Smooth muscle cell (in vitro differentiated cells): ENCODE data around the gene CREB3L2. TPM values are rescaled to one million over a fixed set of nuclear protein-coding genes. Genes with fewer than 3 reads are reported as not detected.

Source experiments
- DNase-seq: peaks from one replicate; lab custom pipeline; 2025; ENCODE audit not compliant: unreplicated experiment; lab: John Stamatoyannopoulos, UW
- H2AFZ ChIP-seq: fragments of 200-600 bp; sonication (generic); 2 replicates; pipeline ENCODE4 v1.6.0; 2016; ENCODE audit warnings: antibody characterized with exemption, low read depth, mild to moderate bottlenecking
- H3F3A ChIP-seq: fragments of 200-600 bp; sonication (generic); 2 replicates; pipeline ENCODE4 v1.6.0; 2017; ENCODE audit warnings: antibody characterized with exemption, low read depth
- H3K27ac ChIP-seq: fragments of 200-600 bp; sonication (generic); 2 replicates; pipeline ENCODE4 v1.5.1; 2016; ENCODE audit warnings: low read depth, mild to moderate bottlenecking
- H3K27me3 ChIP-seq: fragments of 200-600 bp; sonication (generic); 2 replicates; pipeline ENCODE4 v1.6.1; 2016; ENCODE audit warnings: low read depth, mild to moderate bottlenecking
- H3K36me3 ChIP-seq: fragments of 200-600 bp; sonication (generic); 2 replicates; pipeline ENCODE4 v1.5.1; 2016; ENCODE audit warnings: low read depth
- H3K4me1 ChIP-seq: fragments of 200-600 bp; sonication (generic); 2 replicates; pipeline ENCODE4 v1.5.1; 2016; ENCODE audit warnings: low read depth
- H3K4me2 ChIP-seq: fragments of 200-600 bp; sonication (generic); 2 replicates; pipeline ENCODE4 v1.6.0; 2016; ENCODE audit warnings: mild to moderate bottlenecking
- H3K4me3 ChIP-seq: fragments of 200-600 bp; sonication (generic); 2 replicates; pipeline ENCODE4 v1.5.1; 2016; ENCODE audit warnings: mild to moderate bottlenecking
- H3K79me2 ChIP-seq: fragments of 200-600 bp; sonication (generic); 2 replicates; pipeline ENCODE4 v1.6.0; 2016; ENCODE audit warnings: low read depth, mild to moderate bottlenecking
- H3K9ac ChIP-seq: fragments of 200-600 bp; sonication (generic); 2 replicates; pipeline ENCODE4 v1.6.0; 2016; ENCODE audit warnings: low read depth
- H3K9me3 ChIP-seq: fragments of 200-600 bp; sonication (generic); replicated peaks from 2 replicates; pipeline ENCODE4 v1.5.1; 2016; ENCODE audit warnings: low read depth
- H4K20me1 ChIP-seq: fragments of 200-600 bp; sonication (generic); 2 replicates; pipeline ENCODE4 v1.6.0; 2016; ENCODE audit warnings: low read depth
- WGBS: methylation state at CpG from one replicate; pipeline ENCODE4 v1.1.7; 2016; ENCODE audit warnings: low lambda C conversion rate; 5-methylcytosine and 5-hydroxymethylcytosine counted together
- polyA plus RNA-seq: library from polyadenylated mRNA; unstranded; fragments of >200 nt; fragmentation: Nextera tagmentation; extraction: Ambion mirVana; gene quantifications from 2 replicates; pipeline ENCODE4 v1.2.1, GENCODE V29; 2016
- total RNA-seq: library from RNA; depleted of rRNA; stranded (reverse); fragments of >200 nt; gene quantifications from 2 replicates; pipeline ENCODE4 v1.2.3, GENCODE V29; 2014
- TF ChIP-seq, protein P1 (sequence below): fragments of 200-600 bp; sonication (generic); IDR thresholded peaks from 2 replicates; pipeline ENCODE4 v1.5.1; 2017; ENCODE audit warnings: borderline replicate concordance, mild to moderate bottlenecking, antibody characterized with exemption; ENCODE audit not compliant: insufficient read depth, poor library complexity, severe bottlenecking

CREB3L2 gene
- total and polyA plus RNA-seq, 2 experiments from 2014 or later = 27.4 to 69.1 TPM

DNA sequence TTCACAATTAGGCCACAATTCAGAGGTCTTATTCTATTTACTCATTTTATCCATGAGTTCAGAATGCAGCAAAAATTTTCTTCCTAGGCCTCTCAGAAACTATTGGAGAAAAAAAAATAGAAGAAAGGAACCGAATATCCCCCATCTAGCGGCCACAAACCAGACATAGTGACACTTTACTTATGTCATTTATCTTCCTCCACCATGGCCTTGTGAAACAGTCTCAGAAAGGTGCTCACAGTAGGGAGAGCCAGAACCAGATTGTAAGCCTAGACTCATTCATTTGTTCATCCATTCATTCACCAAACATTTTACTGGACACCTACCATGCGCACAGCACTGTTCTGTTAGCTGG lies 16.0 kb downstream of the CREB3L2 start:
- 77% methylated on average over 3 of the region's 3 CpGs for WGBS
- H2AFZ ChIP-seq = no peak overlapping the region
- no peaks in the 10 kb centered on the region for H3K27me3 ChIP-seq
- peak overlapping the region; percentile 64 for H3K4me2 ChIP-seq
- H3K4me3 ChIP-seq = no peak overlapping the region
- no peaks in the 10 kb centered on the region for H3K36me3 ChIP-seq
- no peak for DNase-seq
- no peaks in the 10 kb centered on the region for H3K9me3 ChIP-seq
- peaks cover 87% of the 10 kb centered on the region for H4K20me1 ChIP-seq
- H3K9ac ChIP-seq = peak overlapping the region; percentile 36
- peaks cover 54% of the 10 kb centered on the region for H3K4me1 ChIP-seq
- H3K79me2 ChIP-seq = peaks cover 89% of the 10 kb centered on the region
- H3F3A ChIP-seq = peaks cover 20% of the 10 kb centered on the region
- TF ChIP-seq, protein P1, sequence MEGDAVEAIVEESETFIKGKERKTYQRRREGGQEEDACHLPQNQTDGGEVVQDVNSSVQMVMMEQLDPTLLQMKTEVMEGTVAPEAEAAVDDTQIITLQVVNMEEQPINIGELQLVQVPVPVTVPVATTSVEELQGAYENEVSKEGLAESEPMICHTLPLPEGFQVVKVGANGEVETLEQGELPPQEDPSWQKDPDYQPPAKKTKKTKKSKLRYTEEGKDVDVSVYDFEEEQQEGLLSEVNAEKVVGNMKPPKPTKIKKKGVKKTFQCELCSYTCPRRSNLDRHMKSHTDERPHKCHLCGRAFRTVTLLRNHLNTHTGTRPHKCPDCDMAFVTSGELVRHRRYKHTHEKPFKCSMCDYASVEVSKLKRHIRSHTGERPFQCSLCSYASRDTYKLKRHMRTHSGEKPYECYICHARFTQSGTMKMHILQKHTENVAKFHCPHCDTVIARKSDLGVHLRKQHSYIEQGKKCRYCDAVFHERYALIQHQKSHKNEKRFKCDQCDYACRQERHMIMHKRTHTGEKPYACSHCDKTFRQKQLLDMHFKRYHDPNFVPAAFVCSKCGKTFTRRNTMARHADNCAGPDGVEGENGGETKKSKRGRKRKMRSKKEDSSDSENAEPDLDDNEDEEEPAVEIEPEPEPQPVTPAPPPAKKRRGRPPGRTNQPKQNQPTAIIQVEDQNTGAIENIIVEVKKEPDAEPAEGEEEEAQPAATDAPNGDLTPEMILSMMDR = no peak
- peak overlapping the region; percentile 97 for H3K27ac ChIP-seq

DNA sequence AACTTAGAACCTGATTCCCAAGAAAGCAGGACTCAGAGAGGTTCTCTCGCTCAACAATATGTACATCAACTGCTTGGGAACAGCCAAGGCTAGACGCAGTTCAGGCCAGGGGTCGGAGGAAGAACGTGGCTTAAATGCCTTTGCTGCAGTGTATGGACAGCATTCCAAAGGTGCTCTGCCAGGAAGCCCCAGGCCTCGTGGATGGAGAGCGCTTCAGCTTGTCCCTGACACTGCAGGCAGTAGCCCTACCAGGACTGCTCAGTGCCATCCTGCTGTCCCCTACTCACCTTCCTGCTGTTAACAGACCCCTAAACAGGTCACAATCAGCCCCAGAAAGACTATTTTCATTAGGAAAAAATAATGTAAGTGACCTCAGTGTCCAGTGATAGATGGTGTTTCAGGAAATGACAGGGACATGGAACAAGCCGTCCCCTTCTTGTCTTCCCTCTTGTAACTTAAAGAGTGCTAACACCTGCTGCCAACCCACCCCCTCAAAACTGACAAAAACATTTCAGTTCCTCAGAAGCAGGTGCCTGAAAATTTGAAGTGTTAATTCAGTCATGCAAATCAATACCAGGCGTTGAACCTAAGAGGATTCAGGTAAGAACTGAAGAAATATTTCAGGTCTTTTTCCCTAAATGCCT lies 16.5 kb downstream of the CREB3L2 start:
- H3K79me2 ChIP-seq = peaks cover 94% of the 10 kb centered on the region
- peaks cover 89% of the 10 kb centered on the region for H4K20me1 ChIP-seq
- peak overlapping the region; percentile 97 for H3K27ac ChIP-seq
- no peak overlapping the region for H2AFZ ChIP-seq
- H3K4me1 ChIP-seq = peaks cover 54% of the 10 kb centered on the region
- H3K9me3 ChIP-seq = no peaks in the 10 kb centered on the region
- no peak for DNase-seq
- no peaks in the 10 kb centered on the region for H3K27me3 ChIP-seq
- H3K4me2 ChIP-seq = peak overlapping the region; percentile 33
- TF ChIP-seq, protein P1 = no peak
- WGBS = 63% methylated on average over 8 of the region's 8 CpGs
- H3K4me3 ChIP-seq = no peak overlapping the region
- no peaks in the 10 kb centered on the region for H3K36me3 ChIP-seq
- H3K9ac ChIP-seq = peak overlapping the region; percentile 36
- peaks cover 17% of the 10 kb centered on the region for H3F3A ChIP-seq

DNA sequence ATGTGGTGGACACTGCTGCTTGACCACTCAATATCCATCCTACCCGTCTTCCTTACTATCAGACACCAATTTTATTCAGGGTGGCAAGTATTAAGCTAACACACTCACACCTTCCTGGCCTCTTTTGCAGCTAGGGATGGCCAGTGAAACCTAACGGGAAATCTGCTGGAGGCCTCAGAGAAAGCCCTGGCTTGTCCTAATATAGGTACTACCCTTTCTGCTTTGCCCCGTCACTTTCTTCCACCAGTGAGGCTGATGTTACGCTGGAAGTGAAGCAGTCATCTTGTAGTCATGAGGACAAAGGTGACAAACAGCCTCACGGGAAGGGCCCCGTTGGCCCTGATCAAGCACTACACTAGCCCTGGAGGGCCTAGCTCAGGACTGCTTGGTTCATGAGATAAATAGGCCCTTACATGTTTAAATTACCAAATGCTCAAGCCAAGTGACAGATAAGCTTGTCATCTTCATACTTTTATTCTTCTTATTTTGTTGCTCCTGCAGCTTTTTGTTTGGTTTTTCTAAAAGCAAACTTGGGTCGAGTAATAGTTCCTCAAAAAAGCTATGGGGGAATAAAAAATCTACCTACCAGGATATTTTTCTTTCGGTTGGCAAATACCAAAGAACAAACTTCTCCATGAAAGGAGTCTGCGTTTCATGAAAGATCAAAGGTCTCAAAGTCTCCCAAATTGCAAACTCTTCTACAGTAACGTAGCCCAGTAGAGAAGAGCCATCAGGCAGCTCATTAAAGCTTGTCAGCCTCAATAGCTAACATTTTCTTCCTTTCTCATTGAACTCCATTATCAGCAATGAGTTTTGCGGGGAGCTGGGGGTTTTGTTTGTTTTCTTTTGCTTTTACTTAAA lies 17.5 kb downstream of the CREB3L2 start:
- H3K36me3 ChIP-seq = no peaks in the 10 kb centered on the region
- no peak overlapping the region for H3K4me3 ChIP-seq
- no peaks in the 10 kb centered on the region for H3K9me3 ChIP-seq
- H4K20me1 ChIP-seq = peaks cover 79% of the 10 kb centered on the region
- H3K4me1 ChIP-seq = peaks cover 47% of the 10 kb centered on the region
- H2AFZ ChIP-seq = no peak overlapping the region
- H3K27me3 ChIP-seq = no peaks in the 10 kb centered on the region
- peaks cover 95% of the 10 kb centered on the region for H3K79me2 ChIP-seq
- peak overlapping the region; percentile 33 for H3K4me2 ChIP-seq
- peaks cover 9% of the 10 kb centered on the region for H3F3A ChIP-seq
- DNase-seq = no peak
- H3K27ac ChIP-seq = peak overlapping the region; percentile 97
- WGBS = 87% methylated on average over 11 of the region's 11 CpGs
- TF ChIP-seq, protein P1 = no peak
- H3K9ac ChIP-seq = no peak overlapping the region
